ENCODE results near the gene PATJ.

DNA sequence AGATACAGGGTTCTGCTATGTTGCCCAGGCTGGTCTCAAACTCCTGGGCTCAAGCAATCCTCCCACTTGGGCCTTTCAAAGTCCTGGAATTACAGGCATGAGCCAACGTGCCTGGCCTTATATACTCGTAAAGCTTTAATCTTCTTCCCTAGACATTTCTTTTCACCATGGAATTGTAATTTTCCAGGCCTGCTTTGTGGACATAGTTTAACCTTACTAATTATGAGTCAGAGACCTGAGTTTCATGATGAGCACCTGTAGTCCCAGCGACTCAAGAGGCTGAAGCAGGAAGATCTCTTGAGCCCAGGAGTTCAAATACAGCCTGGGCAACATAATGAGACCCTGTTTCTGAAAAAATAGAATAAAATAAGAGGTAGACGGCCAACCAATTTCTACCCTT lies 12.3 kb downstream of the PATJ start:
- TF ChIP-seq, protein P1, sequence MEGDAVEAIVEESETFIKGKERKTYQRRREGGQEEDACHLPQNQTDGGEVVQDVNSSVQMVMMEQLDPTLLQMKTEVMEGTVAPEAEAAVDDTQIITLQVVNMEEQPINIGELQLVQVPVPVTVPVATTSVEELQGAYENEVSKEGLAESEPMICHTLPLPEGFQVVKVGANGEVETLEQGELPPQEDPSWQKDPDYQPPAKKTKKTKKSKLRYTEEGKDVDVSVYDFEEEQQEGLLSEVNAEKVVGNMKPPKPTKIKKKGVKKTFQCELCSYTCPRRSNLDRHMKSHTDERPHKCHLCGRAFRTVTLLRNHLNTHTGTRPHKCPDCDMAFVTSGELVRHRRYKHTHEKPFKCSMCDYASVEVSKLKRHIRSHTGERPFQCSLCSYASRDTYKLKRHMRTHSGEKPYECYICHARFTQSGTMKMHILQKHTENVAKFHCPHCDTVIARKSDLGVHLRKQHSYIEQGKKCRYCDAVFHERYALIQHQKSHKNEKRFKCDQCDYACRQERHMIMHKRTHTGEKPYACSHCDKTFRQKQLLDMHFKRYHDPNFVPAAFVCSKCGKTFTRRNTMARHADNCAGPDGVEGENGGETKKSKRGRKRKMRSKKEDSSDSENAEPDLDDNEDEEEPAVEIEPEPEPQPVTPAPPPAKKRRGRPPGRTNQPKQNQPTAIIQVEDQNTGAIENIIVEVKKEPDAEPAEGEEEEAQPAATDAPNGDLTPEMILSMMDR (IDR thresholded peaks at IDR 0.05) = no peak
- no peak for TF ChIP-seq POLR2A (IDR thresholded peaks at IDR 0.05)
- TF ChIP-seq POLR2AphosphoS5 (IDR thresholded peaks at IDR 0.05) = no peak
